ENCODE results near the gene SLC38A11.

The SLC38A11 gene

GRCh38 chr2:164943289-164943688 is 12.0 kb downstream of the SLC38A11 start:
- Histone ChIP-seq H3K27ac (ENCODE audit: extremely low read depth, low read depth, low read length) (no peak overlapping the region), H3K4me1 (ENCODE audit: control insufficient read depth, insufficient read depth, low read length) (no peaks in the 10 kb centered on the region), H3K9me3 (ENCODE audit: control insufficient read depth, insufficient read depth, low read depth, low read length) (no peaks in the 10 kb centered on the region), H3K36me3 (ENCODE audit: control insufficient read depth in 2 of 2, insufficient read depth in 1 of 2, low read length in 2 of 2) (no peaks in the 10 kb centered on the region), H3K4me3 (ENCODE audit: low read depth, low read length) (no peak overlapping the region)
- ChIA-PET CTCF (interaction anchor here (0.5 to 1.2 kb wide), 5 partner anchors 25 to 110 kb away, joined by 3 to 4 read pairs (median 4); partner anchors contain the start of gene COBLL1), POLR2A (no interaction called here)
- no peak for TF ChIP-seq ZNF701 (tag by site-specific recombination; IDR thresholded peaks at IDR 0.05)
- peak; percentile 62; the same call in 1 of the 2 replicates for TF ChIP-seq ZNF184 (tag by site-specific recombination; IDR thresholded peaks at IDR 0.05)
- TF ChIP-seq ATF2 (tag by site-specific recombination; IDR thresholded peaks at IDR 0.05; ENCODE audit: low read depth) = 0 out of 2 replicates have a peak, but pooled peaks have one; percentile 25
- TF ChIP-seq, protein P1, sequence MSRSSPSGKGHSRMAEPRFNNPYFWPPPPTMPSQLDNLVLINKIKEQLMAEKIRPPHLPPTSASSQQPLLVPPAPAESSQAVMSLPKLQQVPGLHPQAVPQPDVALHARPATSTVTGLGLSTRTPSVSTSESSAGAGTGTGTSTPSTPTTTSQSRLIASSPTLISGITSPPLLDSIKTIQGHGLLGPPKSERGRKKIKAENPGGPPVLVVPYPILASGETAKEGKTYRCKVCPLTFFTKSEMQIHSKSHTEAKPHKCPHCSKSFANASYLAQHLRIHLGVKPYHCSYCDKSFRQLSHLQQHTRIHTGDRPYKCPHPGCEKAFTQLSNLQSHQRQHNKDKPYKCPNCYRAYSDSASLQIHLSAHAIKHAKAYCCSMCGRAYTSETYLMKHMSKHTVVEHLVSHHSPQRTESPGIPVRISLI (tag by site-specific recombination; IDR thresholded peaks at IDR 0.05) = no peak
- TF ChIP-seq, protein P2, sequence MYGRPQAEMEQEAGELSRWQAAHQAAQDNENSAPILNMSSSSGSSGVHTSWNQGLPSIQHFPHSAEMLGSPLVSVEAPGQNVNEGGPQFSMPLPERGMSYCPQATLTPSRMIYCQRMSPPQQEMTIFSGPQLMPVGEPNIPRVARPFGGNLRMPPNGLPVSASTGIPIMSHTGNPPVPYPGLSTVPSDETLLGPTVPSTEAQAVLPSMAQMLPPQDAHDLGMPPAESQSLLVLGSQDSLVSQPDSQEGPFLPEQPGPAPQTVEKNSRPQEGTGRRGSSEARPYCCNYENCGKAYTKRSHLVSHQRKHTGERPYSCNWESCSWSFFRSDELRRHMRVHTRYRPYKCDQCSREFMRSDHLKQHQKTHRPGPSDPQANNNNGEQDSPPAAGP (tag by site-specific recombination; IDR thresholded peaks at IDR 0.05) = no peak
- TF ChIP-seq, protein P3, sequence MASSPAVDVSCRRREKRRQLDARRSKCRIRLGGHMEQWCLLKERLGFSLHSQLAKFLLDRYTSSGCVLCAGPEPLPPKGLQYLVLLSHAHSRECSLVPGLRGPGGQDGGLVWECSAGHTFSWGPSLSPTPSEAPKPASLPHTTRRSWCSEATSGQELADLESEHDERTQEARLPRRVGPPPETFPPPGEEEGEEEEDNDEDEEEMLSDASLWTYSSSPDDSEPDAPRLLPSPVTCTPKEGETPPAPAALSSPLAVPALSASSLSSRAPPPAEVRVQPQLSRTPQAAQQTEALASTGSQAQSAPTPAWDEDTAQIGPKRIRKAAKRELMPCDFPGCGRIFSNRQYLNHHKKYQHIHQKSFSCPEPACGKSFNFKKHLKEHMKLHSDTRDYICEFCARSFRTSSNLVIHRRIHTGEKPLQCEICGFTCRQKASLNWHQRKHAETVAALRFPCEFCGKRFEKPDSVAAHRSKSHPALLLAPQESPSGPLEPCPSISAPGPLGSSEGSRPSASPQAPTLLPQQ (tag by site-specific recombination; IDR thresholded peaks at IDR 0.05) = no peak
- no peak for TF ChIP-seq ZXDB (tag by site-specific recombination; IDR thresholded peaks at IDR 0.05)
- TF ChIP-seq, protein P4, sequence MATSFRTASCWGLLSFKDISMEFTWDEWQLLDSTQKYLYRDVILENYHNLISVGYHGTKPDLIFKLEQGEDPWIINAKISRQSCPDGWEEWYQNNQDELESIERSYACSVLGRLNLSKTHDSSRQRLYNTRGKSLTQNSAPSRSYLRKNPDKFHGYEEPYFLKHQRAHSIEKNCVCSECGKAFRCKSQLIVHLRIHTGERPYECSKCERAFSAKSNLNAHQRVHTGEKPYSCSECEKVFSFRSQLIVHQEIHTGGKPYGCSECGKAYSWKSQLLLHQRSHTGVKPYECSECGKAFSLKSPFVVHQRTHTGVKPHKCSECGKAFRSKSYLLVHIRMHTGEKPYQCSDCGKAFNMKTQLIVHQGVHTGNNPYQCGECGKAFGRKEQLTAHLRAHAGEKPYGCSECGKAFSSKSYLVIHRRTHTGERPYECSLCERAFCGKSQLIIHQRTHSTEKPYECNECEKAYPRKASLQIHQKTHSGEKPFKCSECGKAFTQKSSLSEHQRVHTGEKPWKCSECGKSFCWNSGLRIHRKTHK (tag by site-specific recombination; IDR thresholded peaks at IDR 0.05) = no peak
- no peak for TF ChIP-seq SETDB1 (IDR thresholded peaks at IDR 0.05; ENCODE audit: insufficient read length, low read length)
- no peak for TF ChIP-seq SCRT1 (tag by site-specific recombination; IDR thresholded peaks at IDR 0.05; ENCODE audit: borderline replicate concordance)

DNA sequence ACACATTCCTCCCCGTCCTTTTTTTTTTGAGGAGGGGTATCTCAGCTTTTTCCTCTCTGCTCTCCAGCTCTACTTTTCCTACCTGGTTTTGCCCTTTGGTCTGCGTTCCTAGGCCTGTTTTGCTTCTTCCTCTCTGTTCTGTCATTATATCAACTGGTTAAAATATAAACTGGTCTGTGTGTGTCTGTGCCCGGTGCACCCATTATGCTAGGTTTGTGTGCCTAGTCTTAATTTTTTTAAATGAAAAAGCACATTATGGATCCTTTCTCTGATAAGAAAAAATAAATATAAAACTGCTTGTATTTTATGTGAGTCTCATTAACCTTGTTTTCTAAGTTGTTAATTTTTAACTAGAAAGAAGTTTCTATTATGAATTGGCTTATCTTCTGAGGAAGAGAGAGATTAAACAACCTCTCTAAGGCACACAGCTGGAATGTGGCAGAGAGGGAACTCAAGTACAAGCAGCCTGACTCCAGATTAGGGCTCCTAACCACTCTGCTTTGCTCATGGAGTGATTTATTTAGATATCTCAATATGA is 17.4 kb downstream of the SLC38A11 start:
- Histone ChIP-seq H3K9me3 (ENCODE audit: control insufficient read depth, insufficient read depth, low read depth, low read length) (no peaks in the 10 kb centered on the region), H3K36me3 (ENCODE audit: control insufficient read depth in 2 of 2, insufficient read depth in 1 of 2, low read length in 2 of 2) (no peaks in the 10 kb centered on the region), H3K4me1 (ENCODE audit: control insufficient read depth, insufficient read depth, low read length) (no peaks in the 10 kb centered on the region), H3K27ac (ENCODE audit: extremely low read depth, low read depth, low read length) (no peak overlapping the region), H3K4me3 (ENCODE audit: low read depth, low read length) (no peak overlapping the region)
- ChIA-PET CTCF (interaction anchor here (0.7 kb wide), 1 partner anchor 101 kb away, joined by 6 read pairs; no protein-coding TSS in a partner anchor), POLR2A (no interaction called here)
- TF ChIP-seq ZNF560 (tag by site-specific recombination; IDR thresholded peaks at IDR 0.05; ENCODE audit: borderline replicate concordance) (no peak), ZSCAN30 (tag by site-specific recombination; IDR thresholded peaks at IDR 0.05) (no peak), ZNF140 (tag by site-specific recombination; IDR thresholded peaks at IDR 0.05) (no peak), ZNF707 (tag by site-specific recombination; IDR thresholded peaks at IDR 0.05) (no peak), PRDM1 (tag by site-specific recombination; IDR thresholded peaks at IDR 0.05) (no peak), REST (tag by site-specific recombination; IDR thresholded peaks at IDR 0.05) (no peak), PRDM4 (tag by site-specific recombination; IDR thresholded peaks at IDR 0.05) (no peak), ZNF791 (tag by site-specific recombination; IDR thresholded peaks at IDR 0.05) (no peak), ZSCAN23 (tag by site-specific recombination; IDR thresholded peaks at IDR 0.05) (no peak), ZNF777 (tag by site-specific recombination; IDR thresholded peaks at IDR 0.05; ENCODE audit: borderline replicate concordance) (no peak), ZBTB21 (tag by site-specific recombination; IDR thresholded peaks at IDR 0.05) (no peak)
